Measurements from ENCODE around the gene AKAP7.
"Not testable (repeated sequence)": the region's sequence is repeated elsewhere in the genome, so short reads cannot be mapped to it uniquely, and the experiment has no call there.

Gene AKAP7

DNA sequence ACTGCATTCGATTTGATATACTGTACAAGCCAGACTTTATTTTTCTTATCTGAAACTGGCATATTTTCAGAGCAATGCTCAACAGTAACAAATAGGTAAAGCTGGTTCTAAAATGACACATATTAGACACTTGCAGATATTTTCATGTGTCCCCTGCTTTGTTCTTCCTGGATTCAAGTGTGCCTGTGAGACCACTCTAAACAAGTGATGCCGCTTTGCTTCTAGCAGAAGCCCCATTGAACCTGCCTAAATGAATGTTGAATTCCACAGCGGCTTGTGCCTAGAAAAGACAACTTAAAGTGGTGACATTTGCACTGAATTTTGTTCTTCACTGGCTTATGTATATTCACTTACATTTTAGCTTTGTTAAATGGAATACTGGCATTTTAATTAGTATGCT, 115.7 kb downstream of the AKAP7 start:
- no peak for DNase-seq (ENCODE audit: extremely low read depth in 1 of 2, low read depth in 1 of 2)

DNA sequence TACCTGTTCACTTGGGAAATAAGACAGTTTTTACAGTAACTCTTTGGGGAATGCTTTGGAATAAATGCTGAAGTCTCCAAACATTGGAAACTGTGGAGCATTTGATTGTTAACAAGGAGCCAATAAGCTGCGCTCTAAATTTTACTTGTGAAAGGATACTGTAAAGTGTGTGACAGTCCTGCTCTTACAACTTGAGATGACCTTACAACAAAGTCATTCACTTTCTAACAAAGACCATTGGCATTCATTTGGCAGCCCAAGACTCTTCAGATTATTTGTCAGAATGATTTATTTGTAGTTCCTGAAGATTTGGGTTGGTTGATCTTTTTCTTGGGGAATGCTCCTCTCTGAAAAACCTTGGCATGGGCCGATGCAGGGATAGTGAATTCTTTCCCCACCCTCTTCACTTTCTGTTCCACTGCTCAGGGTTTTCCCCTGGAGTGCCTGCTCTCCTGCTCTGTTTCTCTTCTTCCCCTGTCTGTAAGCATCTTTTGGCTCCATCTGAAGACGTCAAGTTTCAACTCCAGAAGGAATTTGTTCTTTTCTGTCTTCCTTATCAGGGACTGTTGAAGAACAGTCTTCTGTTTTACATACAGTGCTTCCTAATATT, 116.4 kb downstream of the AKAP7 start:
- DNase-seq (ENCODE audit: extremely low read depth in 1 of 2, low read depth in 1 of 2) = no peak

DNA sequence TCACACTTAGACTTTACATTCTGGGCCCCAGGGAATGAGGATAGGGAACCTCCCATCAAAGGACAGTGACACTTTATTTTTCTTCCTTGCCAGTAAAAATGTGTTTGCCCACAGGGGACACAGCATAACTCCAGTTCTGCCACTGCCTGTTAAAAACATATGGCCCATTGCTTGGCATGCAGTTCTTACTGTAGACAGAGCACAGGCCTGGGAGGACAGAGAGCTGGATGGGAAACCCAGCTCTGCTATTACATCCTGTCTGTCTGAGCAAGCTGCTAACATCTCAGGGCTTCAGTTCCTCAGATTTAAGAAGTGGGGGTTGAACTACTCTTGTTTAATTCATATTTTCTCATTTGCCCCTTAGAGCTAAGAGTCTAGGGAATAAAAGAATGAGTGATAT, 120.2 kb downstream of the AKAP7 start:
- no peak for DNase-seq (ENCODE audit: extremely low read depth in 1 of 2, low read depth in 1 of 2)

DNA sequence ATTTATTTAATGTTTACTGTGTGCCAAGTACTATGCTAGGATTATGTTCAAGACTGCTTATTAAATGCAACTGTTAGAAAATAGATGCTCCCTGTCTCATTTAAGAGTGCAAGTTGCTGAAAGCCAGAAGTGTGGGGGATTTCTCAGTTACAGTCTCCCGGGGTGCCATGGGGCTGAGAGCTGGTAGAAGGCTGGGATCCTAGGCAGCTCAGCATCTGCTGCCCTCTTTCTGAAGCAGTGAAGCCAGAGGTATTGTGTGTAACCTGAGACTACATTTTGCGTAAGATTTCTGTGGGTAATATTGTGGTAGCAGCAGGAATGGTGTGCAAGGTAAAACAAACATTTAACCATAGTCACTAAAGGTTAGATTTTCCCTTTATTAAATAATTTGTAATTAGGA, 120.6 kb downstream of the AKAP7 start:
- no peak for DNase-seq (ENCODE audit: extremely low read depth in 1 of 2, low read depth in 1 of 2)

DNA sequence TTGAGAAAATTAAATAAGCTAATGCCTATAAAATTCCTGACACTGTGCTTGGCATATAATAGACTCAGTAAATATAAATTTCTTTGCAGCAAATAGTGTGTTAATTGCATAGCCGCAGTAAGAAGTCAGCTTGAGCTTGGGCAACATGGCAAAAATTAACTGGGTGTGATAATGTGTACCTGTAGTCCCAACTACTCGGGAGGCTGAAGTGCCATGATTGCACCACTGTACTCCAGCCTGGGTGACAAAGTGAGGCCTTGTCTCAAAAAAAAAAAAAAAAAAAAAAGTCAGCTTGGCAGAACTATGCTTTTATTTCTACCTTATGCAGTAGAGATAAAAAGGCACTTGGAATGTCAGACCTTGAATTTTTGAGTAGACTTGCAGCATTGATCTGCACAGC, 121.8 kb downstream of the AKAP7 start:
- DNase-seq (ENCODE audit: extremely low read depth in 1 of 2, low read depth in 1 of 2) = no peak

DNA sequence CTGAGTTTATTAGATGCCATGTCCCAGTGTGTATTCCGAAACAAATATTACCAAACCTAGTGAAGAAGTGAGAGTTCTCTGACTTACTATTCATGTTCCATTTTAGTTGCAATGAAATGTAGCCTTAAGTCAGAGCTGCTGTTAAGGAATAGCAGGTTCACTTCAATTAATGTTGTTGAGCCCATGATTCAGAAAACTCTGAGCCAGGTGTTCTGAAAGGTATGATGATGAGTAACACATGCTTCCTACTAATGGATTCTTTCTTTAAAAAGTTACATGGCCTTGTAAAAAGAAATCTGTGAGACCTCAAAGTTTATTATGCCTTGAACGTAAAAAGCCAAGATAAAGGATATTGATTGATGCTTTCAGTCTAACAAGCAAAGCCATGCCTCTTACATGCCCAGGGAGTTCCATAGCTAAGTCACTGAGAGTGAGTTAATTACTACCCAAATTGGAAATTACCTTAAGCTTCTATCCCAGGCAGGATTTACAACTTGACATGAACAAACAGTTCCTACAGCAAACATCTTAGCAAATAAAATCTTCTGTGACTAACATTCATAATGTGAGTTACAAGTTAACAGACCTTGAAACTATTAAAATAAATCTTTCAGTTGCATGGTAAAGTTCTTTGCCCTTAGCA, 122.9 kb downstream of the AKAP7 start:
- DNase-seq (ENCODE audit: extremely low read depth in 1 of 2, low read depth in 1 of 2) = no peak

DNA sequence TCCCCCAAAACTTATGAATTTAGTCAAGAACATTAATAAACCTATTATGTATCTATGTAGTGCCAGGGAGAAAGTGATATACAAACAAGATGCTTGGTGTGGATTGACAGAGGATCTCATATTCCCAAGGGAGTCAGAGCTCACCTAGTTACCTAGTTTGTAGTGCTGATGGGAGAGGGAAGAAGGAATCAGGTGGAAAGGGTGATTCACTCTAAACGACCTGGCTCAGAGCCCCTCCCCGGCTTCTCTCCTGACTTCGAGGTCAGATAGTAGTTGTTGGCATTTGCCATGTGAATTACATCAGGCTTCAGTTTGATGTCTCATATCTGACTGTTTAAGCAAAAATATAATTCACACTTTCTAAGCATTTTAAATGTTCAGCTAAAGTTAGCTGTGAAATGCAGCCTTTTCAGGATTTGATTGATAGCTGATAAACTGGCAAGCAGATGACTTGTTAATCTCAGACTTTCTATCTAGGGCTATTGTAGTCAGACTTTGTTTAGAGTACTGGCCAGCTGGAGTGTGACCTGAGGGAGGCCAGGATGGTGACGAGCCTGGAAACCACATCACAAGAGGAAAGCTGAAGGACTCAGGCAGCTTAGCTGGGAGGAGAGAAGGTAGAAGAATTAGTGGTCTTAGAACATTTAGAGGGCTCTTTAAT, 123.7 kb downstream of the AKAP7 start:
- no peak for DNase-seq (ENCODE audit: extremely low read depth in 1 of 2, low read depth in 1 of 2)

DNA sequence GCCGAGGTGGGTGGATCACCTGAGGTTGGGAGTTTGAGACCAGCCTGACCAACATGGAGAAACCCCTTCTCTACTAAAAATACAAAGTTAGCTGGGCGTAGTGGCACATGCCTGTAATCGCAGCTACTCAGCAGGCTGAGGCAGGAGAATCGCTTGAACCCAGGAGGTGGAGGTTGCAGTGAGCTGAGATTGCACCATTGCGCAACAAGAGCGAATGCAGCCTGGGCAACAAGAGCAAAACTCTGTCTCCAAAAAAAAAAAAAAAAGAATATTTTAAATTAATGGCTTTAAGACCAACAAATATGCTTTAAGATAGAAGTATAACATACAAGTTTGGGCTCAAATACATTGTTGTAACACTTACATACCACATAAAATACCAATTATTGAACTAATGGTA, 125.7 kb downstream of the AKAP7 start:
- DNase-seq (ENCODE audit: extremely low read depth in 1 of 2, low read depth in 1 of 2) = not testable (repeated sequence)

DNA sequence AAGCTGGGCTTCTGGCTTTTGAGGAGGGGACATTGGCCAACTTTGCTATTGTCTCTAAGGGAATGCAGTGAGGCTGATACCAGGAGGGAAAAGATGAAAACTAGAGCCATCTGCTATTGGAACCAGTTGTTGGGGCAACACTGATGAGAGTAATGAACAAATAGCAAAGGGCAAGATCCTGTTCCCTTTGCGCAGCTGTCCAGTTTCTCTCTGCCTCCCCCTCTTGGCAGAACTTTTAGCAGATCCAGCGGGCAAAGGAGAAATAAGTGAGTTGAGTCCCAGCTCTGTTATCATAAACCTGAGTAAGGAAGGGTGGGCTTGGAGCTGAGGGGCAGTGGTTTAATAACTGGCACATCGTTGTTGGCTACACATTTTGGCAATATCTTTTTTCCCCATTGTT, 126.8 kb downstream of the AKAP7 start:
- DNase-seq (ENCODE audit: extremely low read depth in 1 of 2, low read depth in 1 of 2) = no peak

DNA sequence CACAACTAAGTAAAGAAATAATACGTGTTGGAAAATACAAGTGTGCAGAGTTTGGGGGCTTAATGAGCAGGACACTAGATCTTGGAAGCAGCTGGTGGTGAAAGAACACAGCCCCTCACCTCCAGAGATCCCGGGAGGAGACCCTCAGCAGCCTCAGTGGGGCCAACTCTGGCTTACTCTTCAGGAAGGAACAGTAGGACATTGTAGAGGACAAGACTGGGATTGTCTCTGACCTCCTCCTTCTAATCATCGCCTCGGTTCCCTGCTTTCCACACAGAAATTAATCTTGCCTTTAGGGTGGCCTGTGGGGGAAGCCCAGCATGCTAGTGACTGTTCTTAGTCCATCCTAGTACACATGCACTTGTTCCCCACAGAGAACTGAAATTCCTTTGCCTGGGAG, 130.7 kb downstream of the AKAP7 start:
- DNase-seq (ENCODE audit: extremely low read depth in 1 of 2, low read depth in 1 of 2) = no peak

DNA sequence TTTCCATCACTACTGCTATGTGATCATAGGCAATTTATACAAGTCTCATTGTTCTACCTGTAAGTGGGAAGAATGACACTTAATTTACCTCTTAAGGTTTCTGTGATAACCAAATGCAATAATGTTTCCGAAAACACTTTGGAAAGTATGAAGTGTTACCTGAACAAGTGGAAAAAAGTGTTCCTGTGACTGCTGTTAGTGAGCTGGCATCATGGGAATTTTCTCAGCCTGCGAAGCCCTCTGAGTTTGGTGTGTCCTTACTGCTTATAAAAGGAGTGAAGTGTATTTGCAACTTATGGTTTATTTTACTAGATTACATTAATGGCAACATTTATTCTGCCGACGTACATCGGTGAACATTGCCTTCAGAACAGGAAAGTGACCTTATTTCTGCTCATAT, 133.0 kb downstream of the AKAP7 start:
- no peak for DNase-seq (ENCODE audit: extremely low read depth in 1 of 2, low read depth in 1 of 2)

DNA sequence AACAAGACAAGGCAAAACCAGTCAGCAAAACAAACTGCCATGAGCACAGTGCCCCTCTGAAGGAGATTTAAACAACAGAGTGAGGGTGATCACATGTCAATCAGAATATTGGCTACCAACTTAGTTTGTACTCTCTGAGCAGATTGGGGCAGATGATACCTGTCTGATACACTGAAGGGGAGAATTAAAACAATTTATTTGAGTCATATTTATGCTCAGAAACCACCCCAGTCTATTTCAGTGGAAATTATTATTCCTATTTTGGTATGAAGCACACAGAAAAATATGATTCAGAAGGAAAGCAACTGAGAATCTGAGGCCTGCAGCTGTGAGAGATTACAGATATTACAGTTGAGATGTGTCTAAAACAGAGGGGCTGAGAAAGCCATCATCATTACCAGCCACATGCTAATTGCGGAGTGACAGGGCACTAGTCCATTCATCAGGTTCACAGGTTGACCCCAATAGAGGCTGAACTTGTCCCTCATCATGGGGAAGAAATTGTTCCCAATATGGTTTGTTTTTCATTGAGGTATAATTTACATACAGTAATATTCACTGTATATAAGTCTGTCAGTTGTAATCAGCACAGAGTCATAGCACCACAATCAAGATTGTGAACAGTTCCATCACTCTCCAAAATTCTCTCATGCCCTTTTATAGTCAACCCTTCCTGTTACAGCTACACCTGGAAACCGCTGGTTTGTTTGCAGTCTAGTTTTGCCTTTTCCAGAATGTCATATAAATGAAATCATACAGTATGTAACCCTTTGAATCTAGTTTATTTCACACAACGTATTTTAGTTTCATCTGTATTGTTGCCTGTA, 134.5 kb downstream of the AKAP7 start:
- DNase-seq (ENCODE audit: extremely low read depth in 1 of 2, low read depth in 1 of 2) = no peak

DNA sequence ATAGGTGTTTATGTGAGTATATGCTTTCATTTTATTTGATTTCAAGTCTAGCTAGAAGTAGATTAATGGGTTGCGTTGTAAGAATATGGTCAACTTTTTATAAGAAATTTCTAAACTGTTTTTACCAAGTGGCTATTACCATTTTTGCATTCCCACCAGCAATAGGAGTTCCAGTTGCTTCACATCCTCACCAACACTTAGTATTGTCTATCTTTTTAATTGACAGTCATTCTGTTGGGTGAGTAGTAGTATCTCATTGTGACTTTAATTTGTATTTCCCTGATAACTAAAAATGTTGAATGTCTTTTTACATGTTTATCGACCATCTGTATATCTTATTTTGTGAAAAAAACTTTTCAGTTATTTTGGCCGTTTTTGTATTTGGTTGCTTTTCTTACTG, 135.3 kb downstream of the AKAP7 start:
- DNase-seq (ENCODE audit: extremely low read depth in 1 of 2, low read depth in 1 of 2) = no peak

DNA sequence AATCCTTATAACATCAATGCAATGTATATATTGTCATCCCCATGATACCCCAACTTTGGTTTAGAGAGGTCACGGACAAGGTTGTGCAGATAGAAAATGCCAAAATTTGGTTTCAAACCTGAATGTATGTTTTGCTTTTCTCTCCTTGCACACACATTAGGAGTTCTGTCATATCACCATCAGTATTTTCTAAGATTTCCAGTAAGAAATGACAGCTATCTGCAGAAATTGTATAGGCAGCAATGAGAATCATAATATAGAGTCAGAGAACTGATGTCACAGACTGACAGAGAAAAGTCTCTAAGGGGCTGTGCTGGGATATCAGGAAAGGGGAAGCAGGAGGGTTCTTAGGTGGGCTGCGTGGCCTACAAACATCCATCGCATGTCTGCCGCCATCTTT, 140.0 kb downstream of the AKAP7 start:
- DNase-seq (ENCODE audit: extremely low read depth in 1 of 2, low read depth in 1 of 2) = no peak

DNA sequence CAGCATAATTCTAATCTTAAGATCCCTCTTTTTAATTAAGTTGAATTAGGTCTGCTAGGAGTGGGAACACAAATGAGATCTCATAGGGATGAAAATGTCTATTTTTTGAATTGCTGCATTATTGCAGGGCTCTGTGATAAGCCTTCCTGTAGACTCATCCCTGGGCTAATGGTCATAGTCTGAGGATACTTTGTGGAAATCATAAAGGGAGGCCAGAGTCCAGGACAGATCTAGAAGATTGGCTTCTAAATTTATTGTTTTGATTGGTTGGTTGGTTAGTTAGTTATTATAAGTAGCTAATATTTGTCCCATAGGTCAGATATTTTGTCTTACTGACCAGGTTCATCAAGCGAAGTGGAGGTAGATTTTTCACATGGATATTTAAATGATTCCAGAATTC, 142.3 kb downstream of the AKAP7 start:
- DNase-seq (ENCODE audit: extremely low read depth in 1 of 2, low read depth in 1 of 2) = no peak

DNA sequence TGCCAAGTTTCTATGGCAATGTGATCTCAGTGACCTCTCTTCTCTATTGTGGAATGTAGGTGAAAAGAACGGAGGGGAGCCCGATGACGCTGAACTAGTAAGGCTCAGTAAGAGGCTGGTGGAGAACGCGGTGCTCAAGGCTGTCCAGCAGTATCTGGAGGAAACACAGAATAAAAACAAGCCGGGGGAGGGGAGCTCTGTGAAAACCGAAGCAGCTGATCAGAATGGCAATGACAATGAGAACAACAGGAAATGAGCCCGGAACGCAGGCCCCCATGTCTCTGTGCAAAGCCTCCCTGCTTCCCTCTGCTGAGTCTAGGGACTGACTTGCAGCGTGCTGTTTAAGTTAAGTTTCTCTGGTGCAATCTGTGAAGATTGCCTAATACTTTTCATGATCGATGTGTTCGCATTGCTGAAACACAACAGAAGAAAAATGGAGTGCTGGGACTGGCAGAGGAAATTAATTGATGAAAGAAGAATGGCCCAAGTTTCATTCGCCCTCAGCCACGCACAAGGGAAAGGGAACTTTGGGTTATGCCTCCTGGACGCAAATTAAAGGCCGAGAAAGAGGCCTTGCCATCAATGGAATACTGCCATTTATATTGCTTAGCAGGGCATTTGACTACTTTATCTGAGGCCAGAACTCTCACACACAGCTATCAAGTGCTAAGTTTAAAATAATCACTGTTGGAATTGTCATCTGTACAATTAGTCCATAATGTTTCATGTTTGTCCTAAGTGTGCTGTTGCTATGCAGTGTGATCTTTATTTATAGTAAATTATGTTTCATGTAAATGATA, 146.4 kb downstream of the AKAP7 start:
- DNase-seq (ENCODE audit: extremely low read depth in 1 of 2, low read depth in 1 of 2) = peak; percentile 10 to 29

DNA sequence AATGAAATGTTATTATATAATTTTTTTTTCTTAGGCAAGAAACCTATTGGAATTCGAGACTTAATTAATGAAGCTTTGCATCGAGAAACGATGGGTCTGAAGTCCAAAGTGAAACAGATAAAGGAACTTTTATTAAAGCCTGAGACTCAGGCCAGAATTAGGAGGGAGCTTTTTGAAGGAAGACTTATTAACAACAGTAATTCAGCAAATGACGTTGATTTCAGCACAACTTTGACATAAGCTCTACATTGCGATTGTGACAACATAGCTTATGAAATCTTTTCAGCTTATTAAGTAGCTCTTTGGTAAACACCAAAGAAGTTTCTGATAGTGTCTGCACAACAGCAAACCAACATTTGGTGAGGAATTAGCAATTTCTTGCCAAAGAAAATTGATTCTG, 147.1 kb downstream of the AKAP7 start:
- no peak for DNase-seq (ENCODE audit: extremely low read depth in 1 of 2, low read depth in 1 of 2)

DNA sequence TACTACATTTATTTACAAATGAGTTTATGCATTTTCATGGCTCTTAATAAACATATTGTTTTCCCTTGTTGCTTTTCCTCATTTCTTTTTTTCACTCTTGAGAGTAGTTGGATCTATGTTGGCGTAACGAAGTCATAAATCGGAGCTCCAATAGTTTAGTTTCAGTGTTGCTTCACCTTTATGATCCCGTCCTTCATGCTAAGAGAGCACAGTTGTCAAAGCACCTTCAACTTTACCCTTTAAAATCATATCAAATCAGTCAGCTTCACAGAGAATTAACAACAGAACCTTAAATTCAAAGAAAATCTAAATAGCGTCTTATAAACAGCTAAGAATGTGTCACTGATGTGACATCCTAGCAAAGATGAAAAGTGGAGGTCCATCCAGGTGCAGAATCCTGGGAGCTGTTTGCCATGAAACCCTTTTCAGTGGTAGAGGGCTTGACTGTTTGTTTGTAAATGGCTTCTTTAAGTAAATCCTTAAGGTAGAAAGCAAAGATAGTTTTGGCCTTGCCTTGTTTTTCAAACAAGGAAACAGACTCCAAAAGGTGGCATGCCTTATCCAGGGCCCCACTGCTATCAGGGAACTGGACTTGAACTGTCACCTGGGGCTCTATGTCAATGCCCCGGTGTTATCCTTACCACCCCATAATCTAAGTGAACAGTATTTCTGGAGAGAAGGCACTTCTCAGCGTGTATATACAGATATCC, 148.4 kb downstream of the AKAP7 start:
- DNase-seq (ENCODE audit: extremely low read depth in 1 of 2, low read depth in 1 of 2) = no peak

DNA sequence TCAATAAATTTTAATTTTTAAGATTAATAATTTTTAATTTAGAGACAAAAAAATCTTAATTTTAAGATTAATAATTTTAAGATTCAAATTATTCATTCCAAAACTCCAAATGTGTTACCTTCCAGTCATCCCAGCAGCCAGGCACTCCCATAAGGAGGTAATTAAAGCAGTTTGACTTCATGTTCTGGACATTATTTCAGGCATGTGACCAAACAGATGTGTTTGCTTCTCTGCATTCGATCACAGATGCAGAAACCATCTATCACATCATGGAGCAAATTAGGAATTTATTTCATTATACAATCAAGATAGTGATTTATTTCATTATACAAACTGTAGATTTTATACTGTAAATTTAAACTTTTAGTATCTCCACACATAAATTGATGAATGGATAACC, 150.3 kb downstream of the AKAP7 start:
- no peak for DNase-seq (ENCODE audit: extremely low read depth in 1 of 2, low read depth in 1 of 2)

DNA sequence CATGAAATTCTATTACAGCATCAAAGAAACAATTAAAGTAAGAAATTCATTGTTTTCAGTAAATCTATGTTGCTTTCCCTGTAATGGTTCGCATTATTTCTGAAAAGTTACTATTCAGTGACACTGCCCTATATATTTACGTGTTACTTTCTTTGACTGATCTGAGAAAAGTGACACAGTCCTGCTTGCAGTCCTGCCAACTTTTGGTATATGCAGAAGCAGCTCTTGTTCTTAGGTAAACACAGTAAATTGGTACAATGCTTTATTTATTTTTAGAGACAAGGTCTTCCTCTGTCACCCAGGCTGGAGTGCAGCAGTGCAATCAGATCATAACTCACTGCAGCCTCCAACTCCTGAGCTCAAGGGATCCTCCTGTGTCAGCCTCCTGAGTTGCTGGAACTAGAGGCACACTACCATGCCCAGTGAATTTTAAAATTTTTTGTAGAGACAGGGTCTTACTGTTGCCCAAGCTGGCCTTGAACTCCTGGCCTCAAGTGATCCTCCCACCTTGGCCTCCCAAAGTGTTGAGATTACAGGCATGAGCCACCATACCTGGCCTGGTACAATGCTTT, 151.3 kb downstream of the AKAP7 start:
- DNase-seq (ENCODE audit: extremely low read depth in 1 of 2, low read depth in 1 of 2) = no peak

Measured in activated CD8-positive, alpha-beta memory T cell treated with anti-CD3 and anti-CD28 coated beads for 1 hour (primary cell).